Liver (tissue), 2 donors: ENCODE measurements around the gene GNPTG.

ENCODE experiments used
- CTCF ChIP-seq: fragments of 150-350 bp; IDR thresholded peaks from 2 replicates; pipeline ENCODE4 v1.5.1; 2017; ENCODE audit warnings: improper control_type of control experiment, low read depth, low read length; ENCODE audit not compliant: missing input control
- MAX ChIP-seq: IDR thresholded peaks from 2 replicates; pipeline ENCODE4 v1.6.1; 2016; ENCODE audit warnings: antibody characterized with exemption
- YY1 ChIP-seq: IDR thresholded peaks from 2 replicates; pipeline ENCODE4 v1.6.1; 2016; ENCODE audit warnings: antibody characterized with exemption, mild to moderate bottlenecking
- donor health status: healthy.

GRCh38 chr16:1398351-1398750 is 46.6 kb downstream of the GNPTG start:
- TF ChIP-seq CTCF: no peak
- TF ChIP-seq MAX: no peak
- no peak for TF ChIP-seq YY1
